Stimulated activated CD4-positive, alpha-beta T cell treated with anti-CD3 and anti-CD28 coated beads, Interleukin-12 subunit alpha, Interleukin-12 subunit beta, amount 100 ng/mL, for 24 hours (primary cell): ENCODE results near the gene LRRC51.

Experiments used
- DNase-seq, 2 experiments: peaks; one replicate each; pipeline ENCODE4 v3.0.0-alpha.2; 2020; ENCODE audit warnings: low read depth in 2 of 2

Gene LRRC51

GRCh38 chr11:72080326-72081183, at the start of gene LRRC51, which contains the start of gene NUMA1:
LRRC51 (plus strand) TSS chr11:72080850; CDS start chr11:72089084, 8,234 bp downstream.
NUMA1 (minus strand) TSS chr11:72080542; CDS start chr11:72035943, 44,599 bp downstream.
- DNase-seq, result peak; percentile 96 to 99

DNA sequence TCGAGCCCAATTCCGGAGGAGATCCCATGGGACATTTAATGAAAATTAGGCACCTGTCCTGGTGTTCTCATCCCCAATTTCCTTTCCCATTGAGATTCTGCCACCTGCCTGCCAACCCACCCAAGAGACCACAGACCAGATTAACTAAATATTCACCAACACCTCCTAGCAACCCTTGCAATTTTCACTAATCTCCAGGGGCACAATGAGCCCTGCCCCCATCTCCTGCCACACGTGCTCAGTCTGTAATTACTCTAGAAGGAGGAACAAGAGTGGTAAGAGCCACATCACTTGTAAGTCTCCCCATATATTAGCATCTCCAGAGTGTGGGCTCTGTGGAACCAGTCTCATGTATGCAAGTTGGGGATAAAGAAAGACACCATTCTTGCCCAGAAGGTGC, 44.0 kb upstream of the LRRC51 start:
- DNase-seq, result no peak

DNA sequence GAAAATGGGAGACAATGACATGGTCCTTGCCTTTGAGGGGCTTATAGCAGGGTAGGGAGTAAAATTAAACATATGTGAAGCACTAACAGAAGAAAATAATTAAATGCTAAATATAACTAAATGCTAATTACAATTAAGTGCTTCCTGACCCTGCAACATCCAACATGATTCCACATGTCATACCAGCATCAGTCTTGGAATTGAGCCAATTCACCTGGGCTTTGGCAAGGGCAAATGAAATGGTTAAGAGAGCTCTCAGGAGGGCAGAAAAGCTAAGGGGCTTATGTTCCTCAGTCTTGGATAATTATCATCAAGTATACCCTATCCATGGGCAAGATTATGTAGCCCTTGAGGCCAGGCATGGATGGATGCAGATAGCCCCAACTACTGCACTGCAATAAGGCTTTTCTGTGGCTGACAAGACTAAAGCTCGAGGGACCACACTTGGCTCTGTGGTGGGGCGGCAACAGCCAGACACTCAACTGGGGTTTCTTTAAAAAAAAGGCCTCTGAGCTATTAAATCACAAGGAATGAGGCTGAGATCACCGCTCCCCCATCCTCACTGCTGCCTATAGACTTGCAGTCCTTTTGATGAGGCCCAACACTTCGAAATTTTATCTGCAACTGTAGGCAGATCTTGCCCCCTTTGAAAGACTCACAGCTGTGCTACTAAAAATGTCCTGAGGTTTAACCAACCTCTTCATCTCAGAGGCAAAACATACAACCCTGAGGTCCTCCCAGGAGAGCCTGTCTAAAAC, 42.9 kb upstream of the LRRC51 start:
- no peak for DNase-seq

- DNase-seq, result no peak
Measured at GRCh38 chr11:72038491-72038890, 42.2 kb upstream of the LRRC51 start.

DNA sequence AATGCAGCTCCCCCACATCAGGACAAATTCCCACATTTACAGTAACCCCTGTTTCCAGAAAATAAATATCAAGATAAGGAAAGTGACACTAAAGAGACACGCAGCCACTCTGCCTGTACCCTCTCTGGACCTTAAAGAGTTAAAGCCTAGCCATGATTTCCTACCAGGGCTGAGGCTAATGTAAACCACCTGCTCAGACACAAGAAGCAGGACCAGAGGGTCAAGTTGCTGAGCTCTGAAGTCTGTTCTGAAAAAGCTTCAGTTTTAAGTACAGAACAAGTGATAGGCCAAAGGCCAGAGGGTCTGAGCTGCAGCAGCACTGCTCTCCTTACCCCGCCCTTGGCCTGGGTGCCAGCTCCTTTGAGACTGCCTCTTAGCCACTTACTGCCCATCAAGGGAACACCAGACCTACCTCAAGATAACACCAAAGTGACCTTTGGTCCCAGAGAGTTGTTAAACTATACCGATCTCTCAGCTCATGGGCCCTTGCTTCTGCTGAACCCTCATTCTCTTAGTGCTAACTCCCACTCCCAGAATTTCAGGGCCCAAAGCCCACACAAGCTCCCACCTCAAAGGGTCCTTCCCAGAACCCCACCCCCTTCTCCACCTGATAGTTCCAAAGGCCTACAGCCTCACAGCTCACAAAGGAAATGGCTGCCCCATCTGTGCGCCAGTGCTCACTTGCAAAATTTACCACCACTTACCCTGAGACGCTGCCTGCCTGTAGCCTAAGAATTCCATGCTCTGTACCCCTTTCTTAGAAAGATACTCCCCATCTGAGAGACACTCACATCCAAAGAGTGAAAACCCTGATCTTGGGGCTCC, 41.4 kb upstream of the LRRC51 start:
- DNase-seq, result no peak

GRCh38 chr11:72039856-72040401, 40.7 kb upstream of the LRRC51 start:
- no peak for DNase-seq

DNA sequence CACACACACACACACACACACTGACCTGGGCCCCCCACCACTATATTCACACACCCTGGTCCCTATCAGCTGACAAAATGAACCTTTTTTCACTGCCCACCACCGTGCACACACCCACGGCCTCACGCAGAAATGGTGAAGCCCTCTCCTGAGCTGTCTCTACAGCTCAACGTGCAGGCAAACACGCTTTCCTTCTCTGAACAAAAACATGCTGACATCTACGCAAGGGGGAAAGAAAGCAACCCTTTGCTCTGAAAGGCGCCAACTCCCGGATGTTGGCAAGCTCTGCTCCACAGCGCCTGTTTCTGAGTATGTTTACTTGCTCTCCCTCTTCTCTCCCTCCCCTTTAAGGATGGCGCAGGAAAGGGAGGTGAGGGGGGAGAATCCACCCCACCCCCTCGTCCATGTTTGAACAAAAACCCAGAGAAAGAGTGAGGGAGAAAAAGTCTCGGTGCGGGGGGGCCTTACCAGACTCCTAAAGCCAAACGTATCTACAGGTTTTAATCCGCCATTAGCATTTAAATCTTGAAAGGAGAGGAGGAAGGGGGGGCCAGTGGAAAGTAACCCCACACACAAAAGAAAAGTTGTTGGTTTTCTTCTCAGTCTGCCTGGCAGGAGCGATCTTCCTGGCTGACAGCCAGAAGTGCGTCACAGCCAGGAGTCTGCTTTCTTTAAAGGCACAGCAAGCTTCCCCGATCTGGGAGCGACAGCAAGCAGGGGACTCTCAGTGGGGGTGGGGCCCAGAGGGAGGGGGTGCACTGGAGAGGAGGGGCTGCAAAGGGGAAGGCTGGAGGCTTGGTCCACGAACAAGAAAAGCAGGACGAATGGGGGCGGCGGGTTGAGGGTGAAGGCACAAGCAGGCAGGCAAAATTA, 39.9 kb upstream of the LRRC51 start:
- DNase-seq, result peak; percentile 60 to 70

DNA sequence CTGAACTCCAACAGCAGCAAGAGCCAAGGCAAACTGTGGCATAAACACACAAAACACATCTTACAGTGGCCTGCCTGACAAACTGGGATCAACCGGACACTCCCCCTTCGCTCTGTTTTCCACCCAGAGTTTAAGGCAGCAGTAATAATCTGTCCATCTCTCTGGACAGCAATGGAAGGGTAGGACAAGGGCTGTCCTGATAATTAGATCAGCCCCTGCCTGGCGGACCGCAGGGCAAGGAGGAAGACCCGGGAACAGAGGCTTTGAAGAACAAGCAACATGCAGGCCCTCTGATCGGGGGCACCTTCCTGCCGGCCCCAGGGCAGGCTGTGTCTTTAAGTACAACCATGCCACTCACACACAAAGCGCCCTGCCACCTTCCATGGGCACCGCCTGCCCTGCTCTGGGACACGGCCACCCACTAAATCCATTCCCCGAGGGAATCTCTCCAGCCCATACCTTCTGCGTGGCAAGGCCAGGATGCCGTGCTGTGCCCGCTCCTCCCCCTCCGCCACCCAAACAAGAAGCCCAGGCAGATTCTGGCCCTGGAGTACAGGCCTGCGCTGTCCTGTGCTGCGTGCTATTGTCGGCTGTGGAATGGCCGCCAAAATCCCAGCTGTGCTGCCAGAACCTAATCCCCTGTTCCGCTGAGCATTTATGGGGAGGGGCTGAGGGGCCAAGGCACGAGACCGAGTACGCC, 39.1 kb upstream of the LRRC51 start:
- DNase-seq, result no peak

- DNase-seq, result no peak
Measured at GRCh38 chr11:72042064-72042745, 38.4 kb upstream of the LRRC51 start.

DNA sequence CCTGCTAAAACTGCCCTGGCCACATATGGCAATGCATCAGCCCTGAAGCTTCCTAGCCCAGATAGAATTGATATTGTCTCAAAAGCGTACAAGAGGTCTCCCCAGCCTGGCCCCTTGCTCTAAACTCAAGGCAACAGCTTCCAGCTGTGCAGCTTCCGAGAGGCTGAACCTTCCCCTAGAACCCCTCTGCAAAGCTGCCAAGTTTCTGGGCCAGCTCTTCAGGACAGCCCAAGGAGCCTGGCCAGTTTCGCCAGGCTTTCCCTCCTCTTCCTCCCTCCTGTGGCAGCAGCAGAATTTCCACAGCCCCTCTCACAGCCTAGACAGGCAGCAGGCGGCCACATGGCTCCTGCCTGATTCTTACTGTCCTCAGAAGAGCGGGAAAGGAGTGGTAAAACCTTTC, 34.8 kb upstream of the LRRC51 start:
- DNase-seq, result no peak

DNA sequence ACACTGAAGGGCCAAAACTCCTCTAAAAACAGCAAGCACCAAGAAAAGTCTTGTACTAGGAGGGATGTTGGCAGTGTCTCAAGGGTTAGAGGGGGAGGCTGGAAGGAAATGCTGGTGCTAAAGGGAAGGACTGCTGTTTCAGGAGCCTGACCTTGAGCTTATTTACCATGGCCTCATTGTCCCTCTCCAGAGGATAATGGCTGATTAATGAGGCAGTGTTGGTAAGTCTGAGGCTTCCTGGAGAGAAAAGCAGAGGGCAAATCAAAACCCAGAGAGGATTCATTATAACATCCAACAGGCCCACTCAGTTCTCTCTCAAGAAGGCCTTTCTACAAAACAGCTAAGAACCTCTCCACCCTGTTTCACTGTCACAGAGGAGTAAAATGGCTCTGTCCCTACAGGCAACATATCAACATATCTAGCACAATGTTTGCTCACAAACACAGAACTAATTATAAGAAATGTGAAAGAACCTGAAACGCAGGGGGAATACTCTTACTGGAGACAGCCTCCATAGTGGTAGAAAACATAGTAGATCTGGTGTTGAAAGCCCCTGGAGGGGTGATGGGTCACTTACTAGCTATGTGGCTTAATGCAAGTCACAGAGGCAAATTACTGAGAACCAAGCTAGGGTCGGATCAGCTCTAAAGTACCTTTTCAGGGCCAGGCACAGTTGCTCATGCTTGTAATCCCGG, 31.7 kb upstream of the LRRC51 start:
- no peak for DNase-seq

- DNase-seq, result no peak
Measured at GRCh38 chr11:72058416-72059034, 22.1 kb upstream of the LRRC51 start.

GRCh38 chr11:72061739-72062396, 18.8 kb upstream of the LRRC51 start:
- DNase-seq, result no peak

GRCh38 chr11:72066855-72067254, 13.8 kb upstream of the LRRC51 start:
- DNase-seq, result no peak

- no peak for DNase-seq
Measured at GRCh38 chr11:72067266-72067665, 13.4 kb upstream of the LRRC51 start.

DNA sequence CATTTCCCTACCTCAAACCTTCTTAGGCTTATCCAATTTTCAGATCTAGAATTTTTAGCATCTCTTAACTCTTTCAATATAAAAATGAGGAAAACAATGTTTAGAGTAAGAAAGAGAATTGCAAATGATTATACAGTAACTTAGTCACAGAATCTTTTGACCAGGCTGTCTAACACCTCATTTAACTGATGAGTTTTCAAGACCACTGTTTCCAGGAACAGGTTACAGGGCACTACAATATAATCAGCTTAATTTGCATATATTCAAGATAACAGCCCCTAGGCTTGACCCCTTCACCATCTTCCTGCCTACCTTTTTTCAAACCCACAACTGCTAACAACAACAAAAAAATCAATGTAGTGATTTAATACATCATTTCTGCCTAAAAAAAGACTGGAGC, 13.0 kb upstream of the LRRC51 start:
- no peak for DNase-seq

- no peak for DNase-seq
Measured at GRCh38 chr11:72069200-72069599, 11.4 kb upstream of the LRRC51 start.

GRCh38 chr11:72069787-72070251, 10.8 kb upstream of the LRRC51 start:
- no peak for DNase-seq
